Measurements from ENCODE around the gene GPR119.
"Not testable (repeated sequence)": the region's sequence is repeated elsewhere in the genome, so short reads cannot be mapped to it uniquely, and the experiment has no call there.

The GPR119 gene

GRCh38 chrX:130339408-130340222 is 45.9 kb downstream of the GPR119 start, which contains the start of gene SLC25A14:
Gene SLC25A14 (plus strand): TSS chrX:130339919. CDS start chrX:130340279, 360 bp downstream.
- DNase-seq (ENCODE audit: low read depth in 2 of 2), result peak; percentile 20 to 27

GRCh38 chrX:130338869-130339268 is 46.6 kb downstream of the GPR119 start:
- not testable (repeated sequence) for DNase-seq (ENCODE audit: low read depth in 2 of 2)

GRCh38 chrX:130336531-130336930 is 48.9 kb downstream of the GPR119 start:
- no peak for DNase-seq (ENCODE audit: low read depth in 2 of 2)

Measured in fibroblast of skin of left quadriceps (primary cell).